Measurements from ENCODE around the gene TBC1D10B. TPM values are rescaled to one million over a fixed set of nuclear protein-coding genes. Genes with fewer than 3 reads are reported as not detected.
"Not testable (repeated sequence)": the region's sequence is repeated elsewhere in the genome, so short reads cannot be mapped to it uniquely, and the experiment has no call there.

Gene TBC1D10B
- total RNA-seq, 1 experiment from 2014 or later = 49.2 TPM

- TF ChIP-seq SIN3A (IDR thresholded peaks at IDR 0.05; ENCODE audit: low read depth) = no peak
- TF ChIP-seq MAX (IDR thresholded peaks at IDR 0.05) = no peak
Observed at GRCh38 chr16:30342751-30343490, 27.4 kb downstream of the TBC1D10B start (continued).

- H3K9me3 ChIP-seq (ENCODE audit: control insufficient read depth in 1 of 2, insufficient read depth in 1 of 2, low read depth in 1 of 2, low read length in 2 of 2); intact Hi-C loops (cut with micrococcal nuclease); DNase-seq (ENCODE audit: low read depth, low spot score); ATAC-seq; H3K4me1 ChIP-seq (ENCODE audit: control insufficient read depth in 1 of 2, insufficient read depth in 2 of 2, low read length in 2 of 2); H3K27me3 ChIP-seq (ENCODE audit: insufficient read depth, low read length); BruUV-seq (replicated peaks); H2AFZ ChIP-seq (ENCODE audit: low read depth, low read length, poor library complexity, severe bottlenecking); POLR2A ChIA-PET; H3K27ac ChIP-seq (ENCODE audit: low read depth, low read length); H3K9me2 ChIP-seq (ENCODE audit: insufficient read depth); H4K20me1 ChIP-seq (ENCODE audit: insufficient read depth); H3K4me2 ChIP-seq (ENCODE audit: low read length); H3K9ac ChIP-seq (ENCODE audit: low read length); H3K4me3 ChIP-seq (replicated peaks in 1 of 2; ENCODE audit: low read depth in 1 of 2, low read length in 2 of 2); RAD21 ChIA-PET (ENCODE audit: low non-redundant PET in 1 of 2, low total read pairs in 2 of 2, uncharacterized antibody in 2 of 2, unreplicated experiment in 2 of 2); H3K79me2 ChIP-seq (ENCODE audit: insufficient read depth, low read length); CTCF ChIA-PET; H3K36me3 ChIP-seq (ENCODE audit: control insufficient read depth in 1 of 2, insufficient read depth in 2 of 2, low read length in 2 of 2): not testable (repeated sequence)
Observed at GRCh38 chr16:30341971-30342370, 28.3 kb downstream of the TBC1D10B start.

- H3K4me1 ChIP-seq (ENCODE audit: control insufficient read depth in 1 of 2, insufficient read depth in 2 of 2, low read length in 2 of 2) = peaks cover 6 to 7% of the 10 kb centered on the region in 2 experiments; a peak in 3 of 4 replicates
- no peak overlapping the region for H3K27ac ChIP-seq (ENCODE audit: low read depth, low read length)
- H3K27me3 ChIP-seq (ENCODE audit: insufficient read depth, low read length) = no peaks in the 10 kb centered on the region
- DNase-seq (ENCODE audit: low read depth, low spot score) (no peak), ATAC-seq (no peak)
- no peaks in the 10 kb centered on the region for H3K36me3 ChIP-seq (ENCODE audit: control insufficient read depth in 1 of 2, insufficient read depth in 2 of 2, low read length in 2 of 2)
- H4K20me1 ChIP-seq (ENCODE audit: insufficient read depth) = no peaks in the 10 kb centered on the region
- H3K9ac ChIP-seq (ENCODE audit: low read length) = no peak overlapping the region
- H3K9me3 ChIP-seq (ENCODE audit: control insufficient read depth in 1 of 2, insufficient read depth in 1 of 2, low read depth in 1 of 2, low read length in 2 of 2) = no peaks in the 10 kb centered on the region
- H2AFZ ChIP-seq (ENCODE audit: low read depth, low read length, poor library complexity, severe bottlenecking) = no peak overlapping the region
- no peaks in the 10 kb centered on the region for H3K79me2 ChIP-seq (ENCODE audit: insufficient read depth, low read length)
- intact Hi-C loops (cut with micrococcal nuclease) = no loop called here
- BruUV-seq (replicated peaks) = no TSS peak
- ChIA-PET CTCF (no interaction called here), RAD21 (ENCODE audit: low non-redundant PET in 1 of 2, low total read pairs in 2 of 2, uncharacterized antibody in 2 of 2, unreplicated experiment in 2 of 2) (no interaction called here), POLR2A (no interaction called here)
- no peak overlapping the region for H3K4me2 ChIP-seq (ENCODE audit: low read length)
- H3K9me2 ChIP-seq (ENCODE audit: insufficient read depth) = no peaks in the 10 kb centered on the region
- no peak overlapping the region for H3K4me3 ChIP-seq (replicated peaks in 1 of 2; ENCODE audit: low read depth in 1 of 2, low read length in 2 of 2)
- TF ChIP-seq SRF (IDR thresholded peaks at IDR 0.05; ENCODE audit: low read depth) (no peak), SIN3A (IDR thresholded peaks at IDR 0.05; ENCODE audit: low read depth) (no peak), CTCF (IDR thresholded peaks at IDR 0.05 in 2 of 3, conservative IDR thresholded peaks at IDR 0.05 in 1 of 3; ENCODE audit: borderline replicate concordance in 1 of 3, insufficient read depth in 1 of 3, low read depth in 2 of 3, low read length in 2 of 3) (no peak), ZFX (IDR thresholded peaks at IDR 0.05) (no peak), ATF3 (IDR thresholded peaks at IDR 0.05) (no peak), MAX (IDR thresholded peaks at IDR 0.05) (no peak), ELF1 (IDR thresholded peaks at IDR 0.05; ENCODE audit: borderline replicate concordance, low read depth) (no peak), EGR1 (IDR thresholded peaks at IDR 0.05; ENCODE audit: low read depth) (no peak), POLR2AphosphoS5 (IDR thresholded peaks at IDR 0.05; ENCODE audit: low read depth, low read length) (no peak), RAD21 (IDR thresholded peaks at IDR 0.05; ENCODE audit: low read depth) (no peak), ZNF274 (IDR thresholded peaks at IDR 0.05; ENCODE audit: low read depth, low read length) (no peak), EZH2 (IDR thresholded peaks at IDR 0.05) (no peak), ZBTB33 (IDR thresholded peaks at IDR 0.05; ENCODE audit: extremely low read depth, insufficient replicate concordance, low read length) (no peak), CBX3 (IDR thresholded peaks at IDR 0.05; ENCODE audit: low read depth) (no peak)
Observed at GRCh38 chr16:30340621-30341020, 29.7 kb downstream of the TBC1D10B start.
